ENCODE results near the gene IL17RD.
A peak's percentile ranks its signal among the peaks of the same experiment; 100 is the strongest.
"Not testable (repeated sequence)": the region's sequence is repeated elsewhere in the genome, so short reads cannot be mapped to it uniquely, and the experiment has no call there.

IL17RD gene

GRCh38 chr3:57093489-57093888, 71.7 kb downstream of the IL17RD start:
- DNase-seq (ENCODE audit: low read depth): no peak

GRCh38 chr3:57091521-57092273, 73.5 kb downstream of the IL17RD start:
- peak; percentile 51 for DNase-seq (ENCODE audit: low read depth)

GRCh38 chr3:57089043-57089442, 76.1 kb downstream of the IL17RD start:
- no peak for DNase-seq (ENCODE audit: low read depth)

- DNase-seq (ENCODE audit: low read depth): no peak
These were observed 76.7 kb downstream of the IL17RD start for GRCh38 chr3:57088503-57088902.

GRCh38 chr3:57087361-57088092, 77.6 kb downstream of the IL17RD start:
- DNase-seq (ENCODE audit: low read depth): no peak

GRCh38 chr3:57086201-57086600, 79.0 kb downstream of the IL17RD start:
- DNase-seq (ENCODE audit: low read depth): no peak

GRCh38 chr3:57085211-57085610, 79.9 kb downstream of the IL17RD start:
- no peak for DNase-seq (ENCODE audit: low read depth)

GRCh38 chr3:57083266-57083995, 81.7 kb downstream of the IL17RD start:
- not testable (repeated sequence) for DNase-seq (ENCODE audit: low read depth)

- no peak for DNase-seq (ENCODE audit: low read depth)
These were observed 82.7 kb downstream of the IL17RD start for GRCh38 chr3:57082481-57082880.

- DNase-seq (ENCODE audit: low read depth): no peak
These were observed 84.0 kb downstream of the IL17RD start for GRCh38 chr3:57081173-57081572.

- no peak for DNase-seq (ENCODE audit: low read depth)
These were observed 85.0 kb downstream of the IL17RD start for GRCh38 chr3:57080171-57080570.

GRCh38 chr3:57079474-57079831, 85.7 kb downstream of the IL17RD start:
- no peak for DNase-seq (ENCODE audit: low read depth)

GRCh38 chr3:57078635-57079473, 86.3 kb downstream of the IL17RD start:
- no peak for DNase-seq (ENCODE audit: low read depth)

- DNase-seq (ENCODE audit: low read depth): peak; percentile 45
These were observed 86.9 kb downstream of the IL17RD start for GRCh38 chr3:57078344-57078634.

- DNase-seq (ENCODE audit: low read depth): no peak
These were observed 87.4 kb downstream of the IL17RD start for GRCh38 chr3:57077630-57078343.

GRCh38 chr3:57076422-57076951, 88.7 kb downstream of the IL17RD start:
- DNase-seq (ENCODE audit: low read depth): no peak

GRCh38 chr3:57074135-57074534, 91.0 kb downstream of the IL17RD start:
- no peak for DNase-seq (ENCODE audit: low read depth)

- DNase-seq (ENCODE audit: low read depth): no peak
These were observed 91.5 kb downstream of the IL17RD start for GRCh38 chr3:57073628-57074027.

- no peak for DNase-seq (ENCODE audit: low read depth)
These were observed 95.7 kb downstream of the IL17RD start for GRCh38 chr3:57069503-57069902.

GRCh38 chr3:57068437-57069089, 96.6 kb downstream of the IL17RD start:
- DNase-seq (ENCODE audit: low read depth): peak; percentile 89

- no peak for DNase-seq (ENCODE audit: low read depth)
These were observed 98.7 kb downstream of the IL17RD start for GRCh38 chr3:57066471-57066870.

All from iris pigment epithelial cell (primary cell).